Activated T-helper 1 cell treated with anti-CD3 and anti-CD28 coated beads, Interleukin-12 subunit alpha, Interleukin-12 subunit beta, Interleukin-2, Interleukin-4 antibody, amounts not matched to agents 30 ng/mL and 10 ng/mL and 1 ng/mL, durations not matched to agents 14 hours and 24 hours and 36 hours (primary cell): ENCODE measurements around the gene GHDC. TPM values are rescaled to one million over a fixed set of nuclear protein-coding genes. Genes with fewer than 3 reads are reported as not detected.

Source experiments
- DNase-seq: peaks from one replicate; pipeline ENCODE4 v3.0.0; 2021; ENCODE audit warnings: low spot score
- H3K27ac Mint-ChIP-seq: one replicate; pipeline ENCODE4 v1.8.0; 2021; ENCODE audit warnings: mild to moderate bottlenecking, mixed read lengths
- H3K27me3 Mint-ChIP-seq: one replicate; pipeline ENCODE4 v1.8.0; 2022; ENCODE audit warnings: mild to moderate bottlenecking, moderate library complexity, mixed read lengths; ENCODE audit not compliant: insufficient read depth
- H3K36me3 Mint-ChIP-seq: one replicate; pipeline ENCODE4 v1.8.0; 2021; ENCODE audit warnings: low read depth, mixed read lengths
- H3K4me1 Mint-ChIP-seq: one replicate; pipeline ENCODE4 v1.8.0; 2021; ENCODE audit warnings: low read depth, mixed read lengths
- H3K4me3 Mint-ChIP-seq: one replicate; pipeline ENCODE4 v1.8.0; 2021; ENCODE audit warnings: mild to moderate bottlenecking, moderate library complexity, mixed read lengths
- H3K9me3 Mint-ChIP-seq: one replicate; pipeline ENCODE4 v1.8.0; 2021; ENCODE audit warnings: mixed read lengths
- intact Hi-C: fragments of 100-400 bp; cut with micrococcal nuclease; formaldehyde crosslinking; loops from one replicate; pipeline ENCODE4 v1.15.1; 2024
- total RNA-seq: library from RNA; stranded (reverse); gene quantifications from 2 replicates; pipeline ENCODE4 v1.2.3, GENCODE V29; 2022

The GHDC gene
- total RNA-seq, 1 donor from 2014 or later, result 15.5 TPM

- Mint-ChIP-seq H3K27me3 (peaks cover 14% of the 10 kb centered on the region), H3K36me3 (peaks cover 2% of the 10 kb centered on the region), H3K4me3 (no peak overlapping the region), H3K9me3 (no peaks in the 10 kb centered on the region), H3K4me1 (peaks cover 44% of the 10 kb centered on the region), H3K27ac (no peak overlapping the region)
- DNase-seq, result no peak
- intact Hi-C loops, result no loop called here
These were observed 16.6 kb downstream of the GHDC start for GRCh38 chr17:42177684-42178083.

- peaks cover 10% of the 10 kb centered on the region for H3K27me3 Mint-ChIP-seq
- DNase-seq, result no peak
These were observed 20.0 kb downstream of the GHDC start for GRCh38 chr17:42174126-42174783.

DNA sequence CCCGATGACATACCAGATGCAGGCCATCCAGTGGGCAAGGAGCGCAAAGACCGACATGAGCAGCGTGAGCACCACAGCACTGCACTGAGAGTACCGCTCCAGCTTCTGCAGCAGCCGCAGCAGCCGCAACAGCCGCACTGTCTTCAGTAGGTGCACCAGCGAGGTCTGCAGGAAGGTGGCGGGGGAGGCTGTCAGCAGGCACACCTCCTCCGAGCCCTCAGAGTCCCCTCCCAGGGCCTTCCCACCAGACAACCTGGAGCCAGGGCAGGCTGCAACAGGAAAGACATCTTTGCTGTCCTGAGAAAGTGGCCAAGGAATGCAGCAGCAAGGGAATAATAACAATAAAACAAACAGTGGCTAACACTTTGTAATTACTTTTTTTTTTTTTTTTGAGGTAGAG is 22.5 kb downstream of the GHDC start:
- H3K9me3 Mint-ChIP-seq, result no peaks in the 10 kb centered on the region
- intact Hi-C loops, result no loop called here
- no peaks in the 10 kb centered on the region for H3K36me3 Mint-ChIP-seq
- H3K4me1 Mint-ChIP-seq, result peaks cover 11% of the 10 kb centered on the region
- no peak for DNase-seq
- H3K27ac Mint-ChIP-seq, result no peak overlapping the region
- H3K4me3 Mint-ChIP-seq, result no peak overlapping the region
- H3K27me3 Mint-ChIP-seq, result peaks cover 7% of the 10 kb centered on the region

More at GRCh38 chr17:42174126-42174783, 20.0 kb downstream of the GHDC start:
- no peaks in the 10 kb centered on the region for H3K9me3 Mint-ChIP-seq
- peaks cover 2% of the 10 kb centered on the region for H3K36me3 Mint-ChIP-seq
- H3K4me3 Mint-ChIP-seq, result no peak overlapping the region
- intact Hi-C loops, result no loop called here
- peaks cover 23% of the 10 kb centered on the region for H3K4me1 Mint-ChIP-seq
- H3K27ac Mint-ChIP-seq, result no peak overlapping the region

GRCh38 chr17:42169351-42169750 is 24.9 kb downstream of the GHDC start:
- Mint-ChIP-seq H3K27me3 (peaks cover 6% of the 10 kb centered on the region), H3K9me3 (no peaks in the 10 kb centered on the region), H3K27ac (no peak overlapping the region), H3K4me1 (peaks cover 2% of the 10 kb centered on the region), H3K4me3 (no peak overlapping the region), H3K36me3 (no peaks in the 10 kb centered on the region)
- intact Hi-C loops, result no loop called here
- no peak for DNase-seq

DNA sequence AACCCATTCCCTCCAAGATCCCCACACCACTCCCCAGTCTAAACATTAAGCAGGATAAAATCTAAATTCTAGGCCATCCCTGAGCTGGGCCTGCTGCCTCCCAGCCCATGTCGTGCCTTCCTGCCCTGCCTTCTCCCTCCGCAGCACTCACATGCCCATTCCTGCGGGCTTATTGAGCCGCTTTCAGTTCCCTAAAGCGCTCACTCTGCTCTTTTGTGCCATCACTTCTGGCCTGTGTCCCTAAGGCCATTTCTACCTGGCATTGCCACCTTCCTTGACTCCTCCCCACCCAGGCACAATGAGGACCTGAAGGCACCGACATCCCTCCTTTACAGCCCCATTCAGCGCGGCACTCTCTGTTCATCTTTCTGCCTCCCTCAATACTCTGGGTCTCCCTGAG is 26.5 kb downstream of the GHDC start:
- Mint-ChIP-seq H3K36me3 (no peaks in the 10 kb centered on the region), H3K4me1 (no peaks in the 10 kb centered on the region), H3K4me3 (no peak overlapping the region), H3K27me3 (peaks cover 7% of the 10 kb centered on the region), H3K27ac (no peak overlapping the region), H3K9me3 (no peaks in the 10 kb centered on the region)
- DNase-seq, result no peak
- intact Hi-C loops, result no loop called here

DNA sequence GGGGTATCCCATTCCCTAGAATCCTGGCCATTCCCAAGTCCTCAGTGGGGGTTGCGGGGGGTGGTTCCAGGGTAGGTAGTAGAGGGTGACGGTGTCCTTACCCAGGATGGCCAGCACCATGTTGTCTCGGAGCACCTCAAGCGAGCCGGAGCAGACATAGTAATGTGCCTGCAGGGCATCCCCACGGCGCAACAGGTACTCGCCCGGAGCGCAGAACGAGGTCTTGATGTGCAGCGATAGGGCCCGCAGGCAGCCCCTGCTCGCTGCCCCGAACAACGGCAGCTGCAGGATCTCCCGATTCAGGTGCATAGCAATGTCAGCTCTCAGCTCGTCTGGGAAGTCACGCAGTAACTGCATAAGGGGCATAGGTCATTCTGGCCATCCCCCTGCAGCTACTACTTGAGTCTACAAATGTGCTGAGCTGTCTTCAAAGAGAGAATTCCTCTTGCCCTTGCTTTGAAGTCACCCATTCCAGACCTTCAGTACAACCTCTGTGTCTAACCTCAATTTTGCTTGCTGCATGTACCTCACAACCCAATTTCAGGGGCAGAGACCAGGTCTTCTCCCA is 28.0 kb downstream of the GHDC start:
- Mint-ChIP-seq H3K36me3 (no peaks in the 10 kb centered on the region), H3K27me3 (peaks cover 5% of the 10 kb centered on the region), H3K4me1 (no peaks in the 10 kb centered on the region), H3K4me3 (no peak overlapping the region), H3K27ac (no peak overlapping the region), H3K9me3 (no peaks in the 10 kb centered on the region)
- intact Hi-C loops, result no loop called here
- DNase-seq, result no peak

- no peak for DNase-seq
- Mint-ChIP-seq H3K9me3 (no peaks in the 10 kb centered on the region), H3K36me3 (no peaks in the 10 kb centered on the region), H3K27ac (no peak overlapping the region), H3K4me1 (no peaks in the 10 kb centered on the region), H3K4me3 (no peak overlapping the region), H3K27me3 (peaks cover 3% of the 10 kb centered on the region)
- intact Hi-C loops, result no loop called here
These were observed 28.5 kb downstream of the GHDC start for GRCh38 chr17:42165751-42166150.

GRCh38 chr17:42163696-42164407 is 30.4 kb downstream of the GHDC start:
- peaks cover 1% of the 10 kb centered on the region for H3K27me3 Mint-ChIP-seq
- intact Hi-C loops, result no loop called here
- H3K4me1 Mint-ChIP-seq, result no peaks in the 10 kb centered on the region
- no peaks in the 10 kb centered on the region for H3K9me3 Mint-ChIP-seq
- H3K27ac Mint-ChIP-seq, result no peak overlapping the region
- H3K36me3 Mint-ChIP-seq, result no peaks in the 10 kb centered on the region
- no peak for DNase-seq
- H3K4me3 Mint-ChIP-seq, result no peak overlapping the region

DNA sequence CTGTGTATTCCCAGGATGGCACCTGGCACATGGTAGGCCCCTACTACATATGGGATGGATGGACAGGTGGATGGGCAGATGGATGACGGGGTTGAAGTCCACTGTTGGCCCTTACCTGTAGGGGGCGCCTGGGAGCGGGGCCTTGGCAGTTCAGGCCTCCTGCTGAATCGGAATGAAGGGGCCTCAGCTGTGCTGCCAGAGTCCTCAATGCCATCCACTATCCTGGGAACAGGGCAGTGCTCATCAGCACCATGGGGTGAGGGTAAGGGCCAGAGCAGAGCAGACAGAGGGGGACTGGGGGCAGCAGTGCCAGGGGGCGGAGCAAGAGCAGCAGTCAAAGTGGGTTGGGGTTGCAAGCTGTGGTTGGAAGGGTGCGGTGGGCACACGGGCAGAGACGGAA is 31.2 kb downstream of the GHDC start:
- no peaks in the 10 kb centered on the region for H3K9me3 Mint-ChIP-seq
- no peak overlapping the region for H3K4me3 Mint-ChIP-seq
- H3K4me1 Mint-ChIP-seq, result no peaks in the 10 kb centered on the region
- intact Hi-C loops, result no loop called here
- H3K27ac Mint-ChIP-seq, result no peak overlapping the region
- no peaks in the 10 kb centered on the region for H3K36me3 Mint-ChIP-seq
- no peak for DNase-seq
- peaks cover 1% of the 10 kb centered on the region for H3K27me3 Mint-ChIP-seq

GRCh38 chr17:42160531-42160910 is 33.8 kb downstream of the GHDC start:
- Mint-ChIP-seq H3K27ac (no peak overlapping the region), H3K27me3 (peaks cover 1% of the 10 kb centered on the region), H3K36me3 (no peaks in the 10 kb centered on the region), H3K4me1 (no peaks in the 10 kb centered on the region), H3K4me3 (no peak overlapping the region), H3K9me3 (no peaks in the 10 kb centered on the region)
- DNase-seq, result no peak
- intact Hi-C loops, result no loop called here

GRCh38 chr17:42159796-42160530 is 34.3 kb downstream of the GHDC start:
- Mint-ChIP-seq H3K4me1 (no peaks in the 10 kb centered on the region), H3K36me3 (no peaks in the 10 kb centered on the region), H3K27me3 (peaks cover 1% of the 10 kb centered on the region), H3K27ac (no peak overlapping the region), H3K9me3 (no peaks in the 10 kb centered on the region), H3K4me3 (no peak overlapping the region)
- intact Hi-C loops, result no loop called here
- no peak for DNase-seq

DNA sequence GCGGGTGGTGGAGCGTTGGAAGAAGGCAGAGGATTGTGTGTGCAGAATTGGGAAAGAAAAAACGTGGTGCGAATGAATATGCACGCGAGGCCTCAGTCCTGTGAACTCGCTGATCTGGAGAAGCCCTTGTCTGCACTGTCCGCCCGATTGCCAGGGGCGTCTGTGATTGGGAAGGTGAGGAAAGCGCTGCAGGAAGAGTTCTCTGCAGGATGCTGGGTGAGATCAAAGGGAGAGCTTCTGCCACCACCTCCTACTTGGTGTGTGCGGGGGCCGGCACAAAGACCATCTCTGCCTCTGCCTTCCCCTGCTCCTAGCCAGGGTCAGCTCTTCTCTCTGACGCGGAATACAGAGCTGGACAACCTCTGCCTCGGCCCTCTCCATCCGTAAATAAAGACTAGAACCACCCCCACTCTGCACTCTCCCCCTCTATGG is 38.7 kb downstream of the GHDC start:
- Mint-ChIP-seq H3K27me3 (no peaks in the 10 kb centered on the region), H3K4me3 (peak overlapping the region; percentile 89), H3K36me3 (peaks cover 7% of the 10 kb centered on the region), H3K4me1 (peaks cover 25% of the 10 kb centered on the region), H3K9me3 (no peaks in the 10 kb centered on the region), H3K27ac (no peak overlapping the region)
- DNase-seq, result no peak
- intact Hi-C loops, result loop anchor here (1.0 to 2.0 kb wide), 10 partner anchors 23 to 454 kb away; partner anchors contain the start of genes ACLY, CNP, DHX58 and DNAJC7
